ENCODE data around the gene ADAMTS12. TPM values are rescaled to one million over a fixed set of nuclear protein-coding genes. Genes with fewer than 3 reads are reported as not detected.

ADAMTS12 gene
- total and polyA plus RNA-seq, 9 of the 15 experiments (the other 6 are each of a cell fraction or from before 2014, with no cell fraction given), result 0.11 TPM; not detected in 8

- POLR2A ChIA-PET, result no interaction called here
- Histone ChIP-seq H3K27me3 (ENCODE audit: control insufficient read depth in 2 of 2, insufficient read depth in 2 of 2, low read length in 2 of 2) (peaks cover 0 to 4% of the 10 kb centered on the region in 2 experiments; a peak in 2 of 5 replicates), H2AFZ (ENCODE audit: low read depth, low read length) (no peak overlapping the region), H3K9me1 (ENCODE audit: control insufficient read depth, insufficient read depth, low read length) (no peaks in the 10 kb centered on the region), H3K9ac (ENCODE audit: insufficient read depth in 1 of 2, low read depth in 2 of 2, low read length in 2 of 2) (no peak overlapping the region), H3K27ac (ENCODE audit: extremely low read depth, low read depth, low read length) (no peak overlapping the region), H3K36me3 (ENCODE audit: control insufficient read depth, insufficient read depth, low read length) (no peaks in the 10 kb centered on the region), H3K9me3 (replicated peaks; ENCODE audit: control insufficient read depth, insufficient read depth, low read depth, low read length) (no peaks in the 10 kb centered on the region), H3K79me2 (ENCODE audit: control insufficient read depth, insufficient read depth, low read length) (no peaks in the 10 kb centered on the region), H3K4me2 (ENCODE audit: insufficient read depth, low read length) (no peak overlapping the region), H4K20me1 (replicated peaks; ENCODE audit: control insufficient read depth, insufficient read depth, low read length) (no peaks in the 10 kb centered on the region; the same call in 1 of the 2 replicates), H3K4me3 (no peak overlapping the region), H3K4me1 (replicated peaks in 1 of 2; ENCODE audit: control insufficient read depth in 2 of 2, insufficient read depth in 2 of 2, low read length in 2 of 2) (no peaks in the 10 kb centered on the region)
- in situ Hi-C loops (cut with MboI) (no loop called here), intact Hi-C loops (cut with micrococcal nuclease) (no loop called here)
- CTCF ChIA-PET (ENCODE audit: low intra/inter-chr PET ratio), result no interaction called here
- TF ChIP-seq FOXM1 (IDR thresholded peaks at IDR 0.05; ENCODE audit: low read depth), result no peak
- TF ChIP-seq FOXM1 (CRISPR knock-in tag; IDR thresholded peaks at IDR 0.05; ENCODE audit: low read depth), result no peak
- TF ChIP-seq, protein P1, sequence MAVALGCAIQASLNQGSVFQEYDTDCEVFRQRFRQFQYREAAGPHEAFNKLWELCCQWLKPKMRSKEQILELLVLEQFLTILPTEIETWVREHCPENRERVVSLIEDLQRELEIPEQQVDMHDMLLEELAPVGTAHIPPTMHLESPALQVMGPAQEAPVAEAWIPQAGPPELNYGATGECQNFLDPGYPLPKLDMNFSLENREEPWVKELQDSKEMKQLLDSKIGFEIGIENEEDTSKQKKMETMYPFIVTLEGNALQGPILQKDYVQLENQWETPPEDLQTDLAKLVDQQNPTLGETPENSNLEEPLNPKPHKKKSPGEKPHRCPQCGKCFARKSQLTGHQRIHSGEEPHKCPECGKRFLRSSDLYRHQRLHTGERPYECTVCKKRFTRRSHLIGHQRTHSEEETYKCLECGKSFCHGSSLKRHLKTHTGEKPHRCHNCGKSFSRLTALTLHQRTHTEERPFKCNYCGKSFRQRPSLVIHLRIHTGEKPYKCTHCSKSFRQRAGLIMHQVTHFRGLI (CRISPR knock-in tag; IDR thresholded peaks at IDR 0.05), result no peak
- TF ChIP-seq KLF16 (IDR thresholded peaks at IDR 0.05), result no peak
- no peak for TF ChIP-seq ELF2 (CRISPR knock-in tag; IDR thresholded peaks at IDR 0.05)
- DNase-seq (ENCODE audit: extremely low read depth in 1 of 4, low spot score in 3 of 4) (no peak), ATAC-seq (no peak), FAIRE-seq (no peak)
- BruUV-seq (replicated peaks), result no TSS peak
- WGBS (ENCODE audit: insufficient coverage, low coverage, missing lambda C conversion rate), result 0% methylated on average over 2 of the region's 2 CpGs
Measured at GRCh38 chr5:33737697-33738096, 154.1 kb downstream of the ADAMTS12 start.

- no peak overlapping the region for H3K4me3 ChIP-seq
- no peak for FAIRE-seq
- WGBS (ENCODE audit: insufficient coverage, low coverage, missing lambda C conversion rate), result 11% methylated on average over 1 of the region's 1 CpG
- H3K79me2 ChIP-seq (ENCODE audit: control insufficient read depth, insufficient read depth, low read length), result no peaks in the 10 kb centered on the region
- in situ Hi-C loops (cut with MboI) (no loop called here), intact Hi-C loops (cut with micrococcal nuclease) (no loop called here)
- H3K27me3 ChIP-seq (ENCODE audit: control insufficient read depth in 2 of 2, insufficient read depth in 2 of 2, low read length in 2 of 2), result peaks cover 0 to 4% of the 10 kb centered on the region in 2 experiments; a peak in 2 of 5 replicates
- no peaks in the 10 kb centered on the region for H3K36me3 ChIP-seq (ENCODE audit: control insufficient read depth, insufficient read depth, low read length)
- CTCF ChIA-PET (ENCODE audit: low intra/inter-chr PET ratio), result no interaction called here
- BruUV-seq (replicated peaks), result no TSS peak
- H3K4me1 ChIP-seq (replicated peaks in 1 of 2; ENCODE audit: control insufficient read depth in 2 of 2, insufficient read depth in 2 of 2, low read length in 2 of 2), result no peaks in the 10 kb centered on the region
- POLR2A ChIA-PET, result no interaction called here
- no peaks in the 10 kb centered on the region for H3K9me1 ChIP-seq (ENCODE audit: control insufficient read depth, insufficient read depth, low read length)
- no peak overlapping the region for H2AFZ ChIP-seq (ENCODE audit: low read depth, low read length)
- no peak for DNase-seq (ENCODE audit: extremely low read depth in 1 of 4, low spot score in 3 of 4)
- H3K9ac ChIP-seq (ENCODE audit: insufficient read depth in 1 of 2, low read depth in 2 of 2, low read length in 2 of 2), result no peak overlapping the region
- ATAC-seq, result no peak
- no peaks in the 10 kb centered on the region for H3K9me3 ChIP-seq (replicated peaks; ENCODE audit: control insufficient read depth, insufficient read depth, low read depth, low read length)
- no peak overlapping the region for H3K27ac ChIP-seq (ENCODE audit: extremely low read depth, low read depth, low read length)
- H4K20me1 ChIP-seq (replicated peaks; ENCODE audit: control insufficient read depth, insufficient read depth, low read length), result no peaks in the 10 kb centered on the region; the same call in 1 of the 2 replicates
- no peak overlapping the region for H3K4me2 ChIP-seq (ENCODE audit: insufficient read depth, low read length)
- TF ChIP-seq HMBOX1 (IDR thresholded peaks at IDR 0.05) (no peak), ATF7 (IDR thresholded peaks at IDR 0.05) (no peak), TEAD4 (IDR thresholded peaks at IDR 0.05; ENCODE audit: low read length) (no peak), TEAD4 (CRISPR knock-in tag; IDR thresholded peaks at IDR 0.05; ENCODE audit: borderline replicate concordance) (no peak), HNRNPK (IDR thresholded peaks at IDR 0.05; ENCODE audit: low read depth, low read length, poor library complexity, severe bottlenecking) (no peak)
- TF ChIP-seq, protein P2, sequence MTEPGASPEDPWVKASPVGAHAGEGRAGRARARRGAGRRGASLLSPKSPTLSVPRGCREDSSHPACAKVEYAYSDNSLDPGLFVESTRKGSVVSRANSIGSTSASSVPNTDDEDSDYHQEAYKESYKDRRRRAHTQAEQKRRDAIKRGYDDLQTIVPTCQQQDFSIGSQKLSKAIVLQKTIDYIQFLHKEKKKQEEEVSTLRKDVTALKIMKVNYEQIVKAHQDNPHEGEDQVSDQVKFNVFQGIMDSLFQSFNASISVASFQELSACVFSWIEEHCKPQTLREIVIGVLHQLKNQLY (CRISPR knock-in tag; conservative IDR thresholded peaks at IDR 0.05), result no peak
Measured at GRCh38 chr5:33737284-33737683, 154.5 kb downstream of the ADAMTS12 start.
